Activated CD4-positive, alpha-beta T cell treated with anti-CD3 and anti-CD28 coated beads for 36 hours (primary cell): ENCODE results near the gene DOCK11. TPM values are rescaled to one million over a fixed set of nuclear protein-coding genes. Genes with fewer than 3 reads are reported as not detected.

Experiments used
- ATAC-seq: fragments of 200-7000 bp; cut with Tn5 transposase; one replicate; pipeline ENCODE4 v1.10.0; 2021; ENCODE audit warnings: mild to moderate bottlenecking, moderate library complexity
- CTCF ChIA-PET: fragments of 350-600 bp; sonication (Branson Sonifier 250); formaldehyde crosslinking; loops from one replicate; lab custom pipeline; 2021; ENCODE audit warnings: antibody characterized with exemption; lab: Charles Lee
- POLR2A ChIA-PET: fragments of 350-600 bp; sonication (Branson Sonifier 250); formaldehyde crosslinking; loops from one replicate; lab custom pipeline; 2021; ENCODE audit warnings: antibody characterized with exemption, inconsistent platforms; lab: Charles Lee
- DNase-seq: peaks from one replicate; pipeline ENCODE4 v3.0.0-alpha.2; 2020
- H3K27ac Mint-ChIP-seq: one replicate; pipeline ENCODE4 v1.8.0; 2021; ENCODE audit warnings: mixed read lengths
- H3K27me3 Mint-ChIP-seq: one replicate; pipeline ENCODE4 v1.8.0; 2021; ENCODE audit warnings: mixed read lengths
- H3K36me3 Mint-ChIP-seq: one replicate; pipeline ENCODE4 v1.8.0; 2021; ENCODE audit warnings: low read depth, mixed read lengths
- H3K4me1 Mint-ChIP-seq: one replicate; pipeline ENCODE4 v1.8.0; 2021; ENCODE audit warnings: mixed read lengths
- H3K4me3 Mint-ChIP-seq: one replicate; pipeline ENCODE4 v1.8.0; 2021; ENCODE audit warnings: mild to moderate bottlenecking, moderate library complexity, mixed read lengths
- H3K9me3 Mint-ChIP-seq: one replicate; pipeline ENCODE4 v1.8.0; 2021; ENCODE audit warnings: low read depth, mixed read lengths
- intact Hi-C, 2 experiments: fragments of 100-400 bp; cut with DNase I in 1 of 2; cut with micrococcal nuclease in 1 of 2; formaldehyde crosslinking; loops; one replicate each; pipeline versions ENCODE4 v1.14.2 to v1.15.1; 2022 to 2024; cut with DNase I, micrococcal nuclease
- total RNA-seq, 2 experiments: library from RNA; stranded (reverse); gene quantifications; one replicate each; pipeline ENCODE4 v1.2.3, GENCODE V29; 2021

Gene DOCK11
- total RNA-seq, 2 experiments from 2014 or later, result 37.2 to 47.3 TPM

GRCh38 chrX:118552121-118552900 is 56.7 kb downstream of the DOCK11 start:
- peak; percentile 15 for DNase-seq
- no peak overlapping the region for H3K27ac Mint-ChIP-seq
- peak; percentile 70 for ATAC-seq
- no peaks in the 10 kb centered on the region for H3K27me3 Mint-ChIP-seq
- POLR2A ChIA-PET, result no interaction called here
- no peaks in the 10 kb centered on the region for H3K9me3 Mint-ChIP-seq
- peaks cover 33% of the 10 kb centered on the region for H3K4me1 Mint-ChIP-seq
- peaks cover 26% of the 10 kb centered on the region for H3K36me3 Mint-ChIP-seq
- CTCF ChIA-PET, result no interaction called here
- H3K4me3 Mint-ChIP-seq, result no peak overlapping the region
- intact Hi-C loops, result no loop called here

GRCh38 chrX:118553042-118553710 is 57.6 kb downstream of the DOCK11 start:
- intact Hi-C loops, result no loop called here
- POLR2A ChIA-PET, result no interaction called here
- CTCF ChIA-PET, result interaction anchor here (1.2 kb wide), 1 partner anchor 23 kb away, joined by 4 read pairs; no protein-coding TSS in a partner anchor

GRCh38 chrX:118554511-118554910 is 58.9 kb downstream of the DOCK11 start:
- Mint-ChIP-seq H3K36me3 (peaks cover 24% of the 10 kb centered on the region), H3K9me3 (no peaks in the 10 kb centered on the region), H3K4me3 (no peak overlapping the region), H3K27ac (peak overlapping the region; percentile 72), H3K27me3 (no peaks in the 10 kb centered on the region), H3K4me1 (peaks cover 41% of the 10 kb centered on the region)
- intact Hi-C loops, result no loop called here
- DNase-seq (peak; percentile 40), ATAC-seq (peak; percentile 89)
- ChIA-PET POLR2A (no interaction called here), CTCF (no interaction called here)

More at GRCh38 chrX:118553042-118553710, 57.6 kb downstream of the DOCK11 start:
- Mint-ChIP-seq H3K36me3 (peaks cover 24% of the 10 kb centered on the region), H3K9me3 (no peaks in the 10 kb centered on the region), H3K27ac (peak overlapping the region; percentile 31), H3K4me3 (no peak overlapping the region), H3K27me3 (no peaks in the 10 kb centered on the region), H3K4me1 (peaks cover 35% of the 10 kb centered on the region)
- ATAC-seq, result no peak
- DNase-seq, result no peak

GRCh38 chrX:118558926-118559325 is 63.3 kb downstream of the DOCK11 start:
- H3K36me3 Mint-ChIP-seq, result peaks cover 35% of the 10 kb centered on the region
- no peak for DNase-seq
- POLR2A ChIA-PET, result no interaction called here
- H3K9me3 Mint-ChIP-seq, result no peaks in the 10 kb centered on the region
- H3K4me1 Mint-ChIP-seq, result peaks cover 42% of the 10 kb centered on the region
- CTCF ChIA-PET, result interaction anchor here (0.7 kb wide), 1 partner anchor 15 kb away, joined by 3 read pairs; no protein-coding TSS in a partner anchor
- no peak for ATAC-seq
- H3K4me3 Mint-ChIP-seq, result no peak overlapping the region
- no peaks in the 10 kb centered on the region for H3K27me3 Mint-ChIP-seq
- H3K27ac Mint-ChIP-seq, result no peak overlapping the region
- intact Hi-C loops, result no loop called here

- ChIA-PET POLR2A (no interaction called here), CTCF (interaction anchor here (1.3 kb wide), 1 partner anchor 41 kb away, joined by 5 read pairs; no protein-coding TSS in a partner anchor)
- intact Hi-C loops, result no loop called here
- Mint-ChIP-seq H3K4me1 (peaks cover 41% of the 10 kb centered on the region), H3K36me3 (peaks cover 29% of the 10 kb centered on the region), H3K4me3 (no peak overlapping the region), H3K9me3 (no peaks in the 10 kb centered on the region), H3K27me3 (no peaks in the 10 kb centered on the region), H3K27ac (peak overlapping the region; percentile 55)
- no peak for DNase-seq
- ATAC-seq, result no peak
These were observed 64.9 kb downstream of the DOCK11 start for GRCh38 chrX:118560489-118560888.

- intact Hi-C loops, result no loop called here
- peak overlapping the region; percentile 45 for H3K27ac Mint-ChIP-seq
- ATAC-seq (no peak), DNase-seq (no peak)
- peaks cover 30% of the 10 kb centered on the region for H3K36me3 Mint-ChIP-seq
- no peaks in the 10 kb centered on the region for H3K9me3 Mint-ChIP-seq
- H3K27me3 Mint-ChIP-seq, result no peaks in the 10 kb centered on the region
- H3K4me1 Mint-ChIP-seq, result peaks cover 37% of the 10 kb centered on the region
- H3K4me3 Mint-ChIP-seq, result no peak overlapping the region
- ChIA-PET CTCF (interaction anchor here (0.6 kb wide), 1 partner anchor 136 kb away, joined by 3 read pairs; no protein-coding TSS in a partner anchor), POLR2A (no interaction called here)
These were observed 67.1 kb downstream of the DOCK11 start for GRCh38 chrX:118562582-118563164.

GRCh38 chrX:118564498-118564897 is 68.9 kb downstream of the DOCK11 start:
- Mint-ChIP-seq H3K27ac (peak overlapping the region; percentile 70), H3K36me3 (peaks cover 33% of the 10 kb centered on the region), H3K4me3 (no peak overlapping the region), H3K9me3 (no peaks in the 10 kb centered on the region), H3K27me3 (no peaks in the 10 kb centered on the region), H3K4me1 (peaks cover 35% of the 10 kb centered on the region)
- ATAC-seq (no peak), DNase-seq (no peak)
- intact Hi-C loops, result no loop called here
- ChIA-PET POLR2A (interaction anchor here (0.7 kb wide), 1 partner anchor 16 kb away, joined by 3 read pairs; no protein-coding TSS in a partner anchor), CTCF (interaction anchor here (0.5 kb wide), 1 partner anchor 194 kb away, joined by 3 read pairs; no protein-coding TSS in a partner anchor)

- Mint-ChIP-seq H3K36me3 (peaks cover 35% of the 10 kb centered on the region), H3K27me3 (no peaks in the 10 kb centered on the region), H3K4me1 (peaks cover 35% of the 10 kb centered on the region), H3K27ac (no peak overlapping the region), H3K9me3 (no peaks in the 10 kb centered on the region), H3K4me3 (no peak overlapping the region)
- DNase-seq, result no peak
- POLR2A ChIA-PET, result no interaction called here
- CTCF ChIA-PET, result no interaction called here
- no peak for ATAC-seq
- intact Hi-C loops, result no loop called here
These were observed 70.2 kb downstream of the DOCK11 start for GRCh38 chrX:118565853-118566252.

GRCh38 chrX:118566359-118566758 is 70.7 kb downstream of the DOCK11 start:
- no peak for ATAC-seq
- H3K9me3 Mint-ChIP-seq, result no peaks in the 10 kb centered on the region
- H3K4me1 Mint-ChIP-seq, result peaks cover 37% of the 10 kb centered on the region
- ChIA-PET CTCF (no interaction called here), POLR2A (no interaction called here)
- H3K27me3 Mint-ChIP-seq, result no peaks in the 10 kb centered on the region
- H3K4me3 Mint-ChIP-seq, result no peak overlapping the region
- no peak for DNase-seq
- H3K36me3 Mint-ChIP-seq, result peaks cover 39% of the 10 kb centered on the region
- H3K27ac Mint-ChIP-seq, result no peak overlapping the region
- intact Hi-C loops, result no loop called here

GRCh38 chrX:118569676-118570075 is 74.1 kb downstream of the DOCK11 start:
- H3K27me3 Mint-ChIP-seq, result no peaks in the 10 kb centered on the region
- ChIA-PET CTCF (interaction anchor here (1.1 to 1.5 kb wide), 2 partner anchors 32 to 71 kb away, joined by 4 to 5 read pairs; no protein-coding TSS in a partner anchor), POLR2A (no interaction called here)
- peak; percentile 78 for ATAC-seq
- intact Hi-C loops, result no loop called here
- no peak overlapping the region for H3K4me3 Mint-ChIP-seq
- peak overlapping the region; percentile 84 for H3K27ac Mint-ChIP-seq
- peaks cover 19% of the 10 kb centered on the region for H3K4me1 Mint-ChIP-seq
- peaks cover 28% of the 10 kb centered on the region for H3K36me3 Mint-ChIP-seq
- no peaks in the 10 kb centered on the region for H3K9me3 Mint-ChIP-seq
- DNase-seq, result peak; percentile 51

- DNase-seq, result no peak
- intact Hi-C loops, result no loop called here
- Mint-ChIP-seq H3K4me1 (peaks cover 19% of the 10 kb centered on the region), H3K36me3 (peaks cover 28% of the 10 kb centered on the region), H3K27ac (peak overlapping the region; percentile 84), H3K9me3 (no peaks in the 10 kb centered on the region), H3K4me3 (no peak overlapping the region), H3K27me3 (no peaks in the 10 kb centered on the region)
- CTCF ChIA-PET, result interaction anchor here (0.8 to 1.5 kb wide), 4 partner anchors 31 to 113 kb away, joined by 3 to 5 read pairs (median 4); no protein-coding TSS in a partner anchor
- POLR2A ChIA-PET, result interaction anchor here (0.7 kb wide), 1 partner anchor 75 kb away, joined by 3 read pairs; the partner anchor contains the start of gene DOCK11
- ATAC-seq, result peak; percentile 64
These were observed 74.6 kb downstream of the DOCK11 start for GRCh38 chrX:118570209-118570608.
